HG03095 (cell line): ENCODE data around the gene UPK3BL2.
A peak's percentile ranks its signal among the peaks of the same experiment; 100 is the strongest.
"Not testable (repeated sequence)": the region's sequence is repeated elsewhere in the genome, so short reads cannot be mapped to it uniquely, and the experiment has no call there.

Source experiments
- ATAC-seq: cut with Tn5 transposase; IDR thresholded peaks from one replicate; pipeline ENCODE4 v1.9.1; 2021; ENCODE audit warnings: moderate library complexity; ENCODE audit not compliant: unreplicated experiment

UPK3BL2 gene, protein sequence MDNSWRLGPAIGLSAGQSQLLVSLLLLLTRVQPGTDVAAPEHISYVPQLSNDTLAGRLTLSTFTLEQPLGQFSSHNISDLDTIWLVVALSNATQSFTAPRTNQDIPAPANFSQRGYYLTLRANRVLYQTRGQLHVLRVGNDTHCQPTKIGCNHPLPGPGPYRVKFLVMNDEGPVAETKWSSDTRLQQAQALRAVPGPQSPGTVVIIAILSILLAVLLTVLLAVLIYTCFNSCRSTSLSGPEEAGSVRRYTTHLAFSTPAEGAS

GRCh38 chr7:102543596-102543995 is at the start of gene UPK3BL2:
UPK3BL2 (minus strand) TSS chr7:102543696; CDS start chr7:102543636, 60 bp downstream.
- not testable (repeated sequence) for ATAC-seq

- ATAC-seq = peak; percentile 42
Observed at GRCh38 chr7:102592477-102593019, 49.1 kb upstream of the UPK3BL2 start.

DNA sequence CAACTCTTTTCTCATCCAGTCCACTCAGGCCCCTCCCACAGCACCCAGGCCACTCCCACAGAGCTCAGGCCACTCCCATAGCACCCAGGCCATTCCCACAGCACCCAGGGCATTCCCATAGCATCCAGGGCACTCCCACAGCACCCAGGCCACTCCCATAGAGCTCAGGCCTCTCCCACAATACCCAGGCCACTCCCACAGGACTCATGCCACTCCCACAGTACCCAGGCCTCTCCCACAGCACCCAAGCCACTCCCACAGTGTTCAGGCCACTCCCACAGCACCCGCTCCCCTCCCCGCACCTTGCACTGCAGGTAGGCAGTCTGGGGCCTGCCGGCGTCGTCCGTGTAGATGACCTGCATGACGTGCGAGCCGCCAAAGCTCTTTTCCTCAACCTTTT is 46.4 kb upstream of the UPK3BL2 start:
- ATAC-seq = peak; percentile 32

DNA sequence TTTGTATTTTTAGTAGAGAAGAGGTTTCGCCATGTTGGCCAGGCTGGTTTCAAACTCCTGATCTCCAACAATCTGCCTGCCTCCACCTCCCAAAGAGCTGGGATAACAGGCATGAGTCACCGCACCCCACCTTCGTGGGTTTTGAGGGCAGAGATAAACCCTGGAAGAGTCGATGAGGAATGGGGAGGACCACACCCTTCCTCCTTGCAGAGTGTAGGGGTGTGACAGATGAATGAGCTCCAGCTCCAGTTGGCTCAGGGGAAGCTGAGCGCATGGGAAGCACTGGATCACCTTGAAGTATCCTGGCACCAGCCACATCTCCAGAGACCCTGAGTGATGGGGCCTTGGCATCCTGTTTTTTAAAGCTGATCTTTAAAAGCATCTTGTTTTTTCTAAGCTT is 40.0 kb upstream of the UPK3BL2 start:
- not testable (repeated sequence) for ATAC-seq

GRCh38 chr7:102581722-102582121 is 38.2 kb upstream of the UPK3BL2 start:
- ATAC-seq = not testable (repeated sequence)

DNA sequence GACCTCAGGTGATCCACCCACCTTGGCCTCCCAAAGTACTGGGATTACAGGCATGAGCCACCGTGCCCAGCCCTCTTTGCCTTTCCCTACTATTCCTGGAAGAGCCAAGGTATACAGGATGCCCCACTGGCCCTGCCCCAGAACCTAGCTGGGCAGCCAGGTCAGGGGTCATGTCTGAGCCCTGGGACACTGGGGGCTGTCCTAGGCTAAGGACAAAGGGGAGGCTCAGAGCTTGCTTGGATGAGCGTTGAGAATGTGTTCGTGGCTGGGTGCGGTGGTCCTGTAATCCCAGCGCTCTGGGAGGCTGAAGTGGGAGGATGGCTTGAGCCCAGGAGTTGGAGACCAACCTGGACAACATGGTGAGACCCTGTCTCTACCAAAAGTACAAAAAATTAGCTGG is 35.0 kb upstream of the UPK3BL2 start:
- not testable (repeated sequence) for ATAC-seq

GRCh38 chr7:102577315-102578240 is 34.1 kb upstream of the UPK3BL2 start:
- ATAC-seq = not testable (repeated sequence)

- ATAC-seq = not testable (repeated sequence)
Observed at GRCh38 chr7:102576363-102576762, 32.9 kb upstream of the UPK3BL2 start.

GRCh38 chr7:102574607-102575006 is 31.1 kb upstream of the UPK3BL2 start:
- ATAC-seq = not testable (repeated sequence)

DNA sequence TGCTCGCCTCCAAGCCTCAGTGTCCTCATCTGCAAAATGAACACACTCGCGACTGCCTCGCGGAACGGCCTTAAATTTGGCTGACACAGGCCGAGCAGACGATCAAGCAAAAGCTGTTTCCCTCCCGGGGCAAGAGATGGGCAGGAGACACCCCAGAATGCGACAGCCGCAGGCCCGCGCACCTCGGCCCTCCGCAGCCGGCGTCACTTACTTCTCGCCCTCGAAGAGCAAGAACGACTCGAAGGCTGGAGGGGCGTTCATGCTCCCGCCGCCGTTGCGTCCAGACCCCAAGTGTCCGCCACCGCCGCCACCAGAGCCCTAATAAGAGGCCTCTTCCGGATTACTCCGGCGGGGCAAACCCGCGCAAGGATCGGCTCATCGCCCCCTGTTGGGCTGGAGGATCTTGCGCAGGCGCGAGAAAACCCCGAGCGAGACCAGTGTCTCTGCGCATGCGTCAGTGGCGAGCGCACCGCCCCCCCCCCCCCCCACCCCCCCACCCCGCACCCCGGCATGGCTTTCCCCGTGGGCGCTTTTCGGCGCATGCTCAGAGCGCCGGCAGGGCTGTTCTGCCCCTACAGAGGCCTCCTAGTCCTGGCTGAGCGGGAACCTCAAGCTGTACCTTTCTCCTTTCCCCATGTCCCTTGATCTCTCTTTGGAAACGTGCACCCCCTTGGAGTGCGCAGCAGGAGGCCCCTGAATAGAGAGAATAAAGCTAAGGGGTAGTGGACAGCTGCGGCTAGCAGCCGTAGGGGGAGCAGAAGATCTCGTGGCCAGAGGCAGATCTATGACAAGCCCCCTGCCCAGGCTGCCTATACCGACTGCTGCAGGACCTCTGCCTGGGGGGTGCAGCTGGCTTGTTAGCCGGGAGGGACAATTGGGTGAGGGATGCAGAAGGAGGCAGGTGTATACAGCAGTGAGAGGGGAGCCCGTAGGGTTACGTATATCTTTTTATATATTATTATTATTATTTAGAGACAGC is 29.1 kb upstream of the UPK3BL2 start, which contains the start of gene POLR2J3:
TSS of gene POLR2J3 (minus strand) at position 323 of the 979 bp plus-strand sequence. CDS start at position 261, 62 bp downstream.
- ATAC-seq = peak; percentile 79

DNA sequence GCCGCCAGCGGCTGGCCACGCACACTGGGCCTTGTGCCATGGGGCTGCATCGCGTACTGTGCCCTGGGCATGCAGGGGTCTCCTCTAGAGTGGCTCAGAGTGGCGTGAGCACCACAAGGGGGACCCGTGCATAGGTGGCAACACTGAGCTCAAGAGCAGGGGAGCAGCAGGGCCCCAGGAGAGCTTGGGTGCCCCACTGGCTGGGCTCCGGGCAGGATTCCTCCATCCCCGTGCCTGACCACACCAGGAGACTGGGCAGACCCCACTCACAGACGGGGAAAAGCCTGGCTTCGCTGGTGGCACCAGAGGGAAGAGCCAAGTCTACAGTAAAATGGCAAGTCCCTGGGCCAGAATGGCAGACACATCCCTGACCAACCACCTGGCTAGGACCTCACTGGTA is 25.1 kb upstream of the UPK3BL2 start:
- ATAC-seq = not testable (repeated sequence)

DNA sequence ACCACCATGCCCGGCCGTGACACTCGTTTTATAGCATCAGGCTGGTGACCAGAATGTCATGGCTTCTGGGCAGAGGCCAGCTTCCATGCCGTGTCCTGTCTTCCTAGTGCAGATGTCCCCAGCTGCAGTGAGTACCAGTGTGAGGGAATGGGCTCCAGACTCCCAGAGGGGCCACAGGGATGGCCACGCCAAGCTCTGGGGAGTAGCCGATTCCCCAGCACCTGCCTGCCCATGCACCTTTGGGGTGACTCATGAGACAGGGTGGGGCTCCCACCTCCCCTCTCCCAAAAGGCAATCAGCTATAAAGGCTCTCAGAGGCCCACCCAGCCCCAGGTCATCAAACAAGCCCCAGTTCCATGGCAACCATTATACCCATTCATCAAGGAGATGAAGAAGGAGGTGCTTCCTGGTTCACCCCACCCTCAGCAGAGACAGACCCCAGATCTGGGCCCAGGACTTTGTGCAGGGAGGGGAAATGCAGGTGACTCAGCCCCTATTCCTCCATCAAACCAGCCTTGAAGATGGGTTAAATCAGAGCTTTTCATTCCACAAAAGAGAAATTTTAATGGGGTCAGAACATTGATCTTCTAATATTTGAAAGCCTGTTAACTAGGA is 7.4 kb upstream of the UPK3BL2 start, which contains the start of gene SPDYE2:
TSS of gene SPDYE2 (plus strand) at position 419 of the 615 bp plus-strand sequence. CDS start 2,030 bp downstream, outside the sequence.
- ATAC-seq = not testable (repeated sequence)

GRCh38 chr7:102546353-102546752 is 2.9 kb upstream of the UPK3BL2 start:
- peak; percentile 77 for ATAC-seq

GRCh38 chr7:102545288-102545687 is 1.8 kb upstream of the UPK3BL2 start:
- not testable (repeated sequence) for ATAC-seq

DNA sequence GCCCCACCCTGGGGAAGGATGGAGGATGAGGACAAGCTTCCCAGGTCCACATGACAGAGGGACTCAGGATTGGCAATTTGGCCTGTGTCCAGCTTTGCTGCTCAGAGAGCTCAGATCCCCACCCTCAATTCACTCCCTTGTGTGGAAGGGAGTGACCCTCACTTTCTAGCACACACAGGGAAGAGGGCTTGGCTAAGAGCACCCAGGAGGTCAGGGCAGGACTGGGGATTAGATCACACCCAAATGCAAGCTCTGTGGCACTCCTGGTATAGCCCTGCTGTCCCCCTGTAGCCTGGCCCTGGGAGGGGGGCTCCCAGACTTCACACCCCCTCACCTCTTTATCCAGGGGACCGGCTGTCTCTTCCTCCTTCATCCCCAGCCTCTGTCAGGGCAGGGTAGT is 876 bp upstream of the UPK3BL2 start:
- ATAC-seq = not testable (repeated sequence)

- not testable (repeated sequence) for ATAC-seq
Observed at GRCh38 chr7:102542771-102543170, 725 bp downstream of the UPK3BL2 start.

DNA sequence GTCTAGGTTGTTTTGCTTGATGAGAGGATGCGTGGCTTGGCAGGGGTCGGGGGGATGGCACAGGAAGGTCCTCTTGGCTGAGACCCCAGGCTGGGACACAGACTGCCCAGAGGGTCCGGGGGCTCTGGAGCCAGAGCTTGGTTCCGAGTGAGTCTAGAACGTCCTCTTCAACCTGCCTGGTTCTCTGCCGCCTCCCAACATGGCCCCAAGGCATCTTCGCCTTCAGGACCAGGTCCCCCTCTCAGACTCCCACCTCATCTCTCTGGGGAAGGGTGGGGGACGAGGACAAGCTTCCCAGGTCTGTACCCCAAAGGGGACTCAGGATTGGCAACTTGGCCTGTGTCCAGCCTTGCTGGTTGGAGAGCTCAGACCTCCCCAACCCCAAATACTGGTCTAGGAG is 1.4 kb downstream of the UPK3BL2 start:
- ATAC-seq = not testable (repeated sequence)

- not testable (repeated sequence) for ATAC-seq
Observed at GRCh38 chr7:102540604-102541003, 2.9 kb downstream of the UPK3BL2 start.

DNA sequence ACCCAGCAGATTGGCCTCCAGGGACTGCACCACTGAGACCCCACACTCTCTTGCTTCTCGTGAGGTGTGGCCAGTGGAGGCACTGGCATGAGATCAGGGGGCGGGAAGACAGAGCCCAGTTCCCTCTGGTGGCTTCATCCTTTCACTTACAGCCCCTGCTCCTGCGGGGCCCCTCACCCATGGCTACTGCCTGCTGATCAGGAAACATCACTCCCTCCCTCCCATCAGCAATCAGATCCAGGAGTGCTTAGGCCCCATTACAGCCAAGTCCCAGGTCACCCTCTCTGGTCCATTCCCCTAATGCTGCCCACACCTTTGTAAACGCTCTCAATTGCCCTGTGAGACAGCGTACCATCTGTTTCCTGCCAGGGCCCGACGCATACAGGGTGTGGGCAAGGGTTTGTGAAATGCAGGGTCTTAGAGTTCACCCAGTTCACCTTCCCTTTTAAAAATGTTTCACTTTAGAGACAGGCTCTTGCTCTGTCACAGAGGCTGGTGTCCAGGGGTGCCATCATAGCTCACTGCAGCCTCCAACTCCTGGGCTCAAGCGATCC is 8.4 kb downstream of the UPK3BL2 start:
- not testable (repeated sequence) for ATAC-seq
